HepG2 (cell line): ENCODE data around the gene AGBL2. TPM values are rescaled to one million over a fixed set of nuclear protein-coding genes. Genes with fewer than 3 reads are reported as not detected.
A peak's percentile ranks its signal among the peaks of the same experiment; 100 is the strongest.

Experiments
- ARHGAP35 ChIP-seq: sonication (generic); formaldehyde crosslinking; IDR thresholded peaks from 2 replicates; pipeline ENCODE4 v1.9.0; 2022; ENCODE audit warnings: mild to moderate bottlenecking, inconsistent platforms, moderate library complexity, missing genetic modification reagents, borderline replicate concordance
- FOXK2 ChIP-seq: fragments of 450-650 bp; IDR thresholded peaks from 2 replicates; pipeline ENCODE4 v1.6.1; 2016
- FOXP1 ChIP-seq, 2 experiments: fragments of 450-650 bp in 1 of 2; IDR thresholded peaks; 2 replicates each; pipeline ENCODE4 v1.6.1; 2017 to 2018; ENCODE audit warnings: antibody characterized with exemption in 1 of 2
- KLF11 ChIP-seq: IDR thresholded peaks from 2 replicates; pipeline ENCODE4 v1.6.1; 2016; ENCODE audit warnings: missing compliant biosample characterization
- MBD4 ChIP-seq: IDR thresholded peaks from 2 replicates; pipeline ENCODE4 v1.6.1; 2012; ENCODE audit warnings: low read length, inconsistent platforms, borderline replicate concordance
- MBNL3 ChIP-seq: fragments of 250-450 bp; sonication (Bioruptor Pico); conservative IDR thresholded peaks from 2 replicates; pipeline ENCODE4 v1.8.0; 2022; ENCODE audit warnings: mild to moderate bottlenecking, inconsistent platforms
- MED13 ChIP-seq: sonication (generic); formaldehyde crosslinking; IDR thresholded peaks from 2 replicates; pipeline ENCODE4 v1.5.0; 2020; ENCODE audit warnings: missing genetic modification reagents
- MTA1 ChIP-seq: sonication (generic); formaldehyde crosslinking; IDR thresholded peaks from 2 replicates; pipeline ENCODE4 v1.4.0; 2020; ENCODE audit warnings: missing genetic modification reagents, mild to moderate bottlenecking, borderline replicate concordance
- MTF2 ChIP-seq: sonication (generic); formaldehyde crosslinking; IDR thresholded peaks from 2 replicates; pipeline ENCODE4 v1.5.0; 2020; ENCODE audit warnings: missing genetic modification reagents, borderline replicate concordance
- NCOR1 ChIP-seq: fragments of 200-600 bp; sonication (generic); IDR thresholded peaks from 2 replicates; pipeline ENCODE4 v1.7.0; 2017; ENCODE audit warnings: antibody characterized with exemption, low read length, borderline replicate concordance
- NFIC ChIP-seq: IDR thresholded peaks from 2 replicates; pipeline ENCODE4 v1.6.1; 2012; ENCODE audit warnings: mild to moderate bottlenecking, low read length, inconsistent platforms
- NFRKB ChIP-seq: fragments of 450-650 bp; IDR thresholded peaks from 2 replicates; pipeline ENCODE4 v1.6.1; 2017
- RARA ChIP-seq: IDR thresholded peaks from 2 replicates; pipeline ENCODE4 v1.6.1; 2016; ENCODE audit warnings: missing genetic modification reagents, missing compliant biosample characterization
- SMARCE1 ChIP-seq: fragments of 450-650 bp; IDR thresholded peaks from 2 replicates; pipeline ENCODE4 v1.6.1; 2017; ENCODE audit warnings: borderline replicate concordance
- SPEN ChIP-seq: sonication (generic); formaldehyde crosslinking; IDR thresholded peaks from 2 replicates; pipeline ENCODE4 v1.5.1; 2020; ENCODE audit warnings: low read depth, mild to moderate bottlenecking, missing genetic modification reagents
- TAF1 ChIP-seq: sonication (generic); formaldehyde crosslinking; IDR thresholded peaks from 2 replicates; pipeline ENCODE4 v1.4.0; 2020; ENCODE audit warnings: missing genetic modification reagents
- U2AF2 ChIP-seq: fragments of 200-400 bp; formaldehyde crosslinking; IDR thresholded peaks from 2 replicates; pipeline ENCODE4 v1.6.1; 2017; ENCODE audit warnings: low read depth, mild to moderate bottlenecking, low read length
- ZNF180 ChIP-seq: sonication (generic); formaldehyde crosslinking; IDR thresholded peaks from 2 replicates; pipeline ENCODE4 v1.4.0; 2020; ENCODE audit warnings: low read depth, missing genetic modification reagents, borderline replicate concordance
- ZNF549 ChIP-seq: sonication (generic); formaldehyde crosslinking; IDR thresholded peaks from 2 replicates; pipeline ENCODE4 v1.5.0; 2020; ENCODE audit warnings: missing genetic modification reagents
- ZNF598 ChIP-seq: sonication (generic); formaldehyde crosslinking; IDR thresholded peaks from 2 replicates; pipeline ENCODE4 v1.5.1; 2020; ENCODE audit warnings: mild to moderate bottlenecking, missing genetic modification reagents, borderline replicate concordance
- ZNF746 ChIP-seq: sonication (generic); formaldehyde crosslinking; IDR thresholded peaks from 2 replicates; pipeline ENCODE4 v1.8.0; 2022; ENCODE audit warnings: mild to moderate bottlenecking, missing genetic modification reagents
- ZNF768 ChIP-seq: sonication (generic); formaldehyde crosslinking; IDR thresholded peaks from 2 replicates; pipeline ENCODE4 v1.4.0; 2020; ENCODE audit warnings: missing genetic modification reagents
- ZNF790 ChIP-seq: sonication (generic); formaldehyde crosslinking; IDR thresholded peaks from 2 replicates; pipeline ENCODE4 v1.8.0; 2022; ENCODE audit warnings: missing genetic modification reagents, mild to moderate bottlenecking, borderline replicate concordance
- ZNF839 ChIP-seq: sonication (generic); formaldehyde crosslinking; IDR thresholded peaks from 2 replicates; pipeline ENCODE4 v1.4.0; 2020; ENCODE audit warnings: missing genetic modification reagents, mild to moderate bottlenecking, borderline replicate concordance
- ZSCAN5A ChIP-seq: sonication (generic); formaldehyde crosslinking; IDR thresholded peaks from 2 replicates; pipeline ENCODE4 v1.8.0; 2022; ENCODE audit warnings: mild to moderate bottlenecking, missing genetic modification reagents, borderline replicate concordance
- polyA plus RNA-seq, 8 experiments: library from polyadenylated mRNA; depleted of rRNA in 3 of 8; stranded (reverse) in 7 of 8; unstranded in 1 of 8; fragments of >200 nt; fragmentation: Illumina TruSeq in 4 of 8; extraction: Trizol in 4 of 8; gene quantifications; 2 replicates each; pipeline versions ENCODE4 v1.2.1 to v1.2.3, GENCODE V29; 2011 to 2016; ENCODE audit warnings: low read depth in 4 of 8, missing spikeins in 1 of 8, mixed read lengths in 1 of 8; ENCODE audit not compliant: insufficient read depth in 1 of 8
- total RNA-seq, 5 experiments: library from RNA; depleted of rRNA; stranded (reverse); fragments of >200 nt; fragmentation: Illumina TruSeq; extraction: Trizol; gene quantifications; 2 replicates each; pipeline ENCODE4 v1.2.3, GENCODE V29; 2016; ENCODE audit warnings: low read depth in 1 of 5
- TF ChIP-seq, protein P1 (sequence below): sonication (generic); formaldehyde crosslinking; IDR thresholded peaks from 2 replicates; pipeline ENCODE4 v1.8.0; 2023; ENCODE audit warnings: mild to moderate bottlenecking, missing genetic modification reagents
- TF ChIP-seq, protein P2 (sequence below): sonication (generic); formaldehyde crosslinking; IDR thresholded peaks from 2 replicates; pipeline ENCODE4 v1.4.0; 2020; ENCODE audit warnings: missing genetic modification reagents
- TF ChIP-seq, protein P3 (sequence below): sonication (generic); formaldehyde crosslinking; conservative IDR thresholded peaks from 2 replicates; pipeline ENCODE4 v1.8.0; 2022; ENCODE audit warnings: mild to moderate bottlenecking, moderate library complexity, missing genetic modification reagents

AGBL2 gene
- total and polyA plus RNA-seq, 2 of the 13 experiments (the other 11 are each of a cell fraction or from before 2014, with no cell fraction given), result 1.6 to 5.7 TPM

- TF ChIP-seq, protein P1, sequence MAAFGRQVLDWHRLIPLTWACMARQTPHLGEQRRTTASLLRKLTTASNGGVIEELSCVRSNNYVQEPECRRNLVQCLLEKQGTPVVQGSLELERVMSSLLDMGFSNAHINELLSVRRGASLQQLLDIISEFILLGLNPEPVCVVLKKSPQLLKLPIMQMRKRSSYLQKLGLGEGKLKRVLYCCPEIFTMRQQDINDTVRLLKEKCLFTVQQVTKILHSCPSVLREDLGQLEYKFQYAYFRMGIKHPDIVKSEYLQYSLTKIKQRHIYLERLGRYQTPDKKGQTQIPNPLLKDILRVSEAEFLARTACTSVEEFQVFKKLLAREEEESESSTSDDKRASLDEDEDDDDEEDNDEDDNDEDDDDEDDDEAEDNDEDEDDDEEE (CRISPR knock-in tag), result 0 out of 2 replicates have a peak, but pooled peaks have one; percentile 26
- TF ChIP-seq FOXK2 (no peak), ZNF598 (CRISPR knock-in tag) (0 out of 2 replicates have a peak, but pooled peaks have one; percentile 32), MTF2 (CRISPR knock-in tag) (no peak), ZSCAN5A (CRISPR knock-in tag) (peak; percentile 88), FOXP1 (IDR thresholded peaks at IDR 0.05) (no peak), FOXP1 (CRISPR knock-in tag; IDR thresholded peaks at IDR 0.05) (no peak), U2AF2 (no peak), MTA1 (peak; percentile 61; the same call in 1 of the 2 replicates), ZNF180 (CRISPR knock-in tag) (0 out of 2 replicates have a peak, but pooled peaks have one; percentile 33), NFIC (no peak), SPEN (CRISPR knock-in tag) (peak; percentile 73), MBD4 (no peak), TAF1 (CRISPR knock-in tag) (peak; percentile 99), ARHGAP35 (CRISPR knock-in tag) (peak; percentile 19; the same call in 1 of the 2 replicates), NFRKB (no peak), RARA (CRISPR knock-in tag) (no peak), ZNF790 (CRISPR knock-in tag) (no peak; the same call in 1 of the 2 replicates), NCOR1 (peak; percentile 41; the same call in 1 of the 2 replicates), MBNL3 (no peak), ZNF839 (CRISPR knock-in tag) (peak; percentile 94; the same call in 1 of the 2 replicates), MED13 (CRISPR knock-in tag) (no peak), ZNF746 (CRISPR knock-in tag) (peak; percentile 75), KLF11 (0 out of 2 replicates have a peak, but pooled peaks have one; percentile 33), ZNF549 (CRISPR knock-in tag) (no peak), SMARCE1 (no peak), ZNF768 (CRISPR knock-in tag) (peak; percentile 70)
- TF ChIP-seq, protein P2, sequence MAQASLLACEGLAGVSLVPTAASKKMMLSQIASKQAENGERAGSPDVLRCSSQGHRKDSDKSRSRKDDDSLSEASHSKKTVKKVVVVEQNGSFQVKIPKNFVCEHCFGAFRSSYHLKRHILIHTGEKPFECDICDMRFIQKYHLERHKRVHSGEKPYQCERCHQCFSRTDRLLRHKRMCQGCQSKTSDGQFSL (CRISPR knock-in tag), result no peak
- TF ChIP-seq, protein P3, sequence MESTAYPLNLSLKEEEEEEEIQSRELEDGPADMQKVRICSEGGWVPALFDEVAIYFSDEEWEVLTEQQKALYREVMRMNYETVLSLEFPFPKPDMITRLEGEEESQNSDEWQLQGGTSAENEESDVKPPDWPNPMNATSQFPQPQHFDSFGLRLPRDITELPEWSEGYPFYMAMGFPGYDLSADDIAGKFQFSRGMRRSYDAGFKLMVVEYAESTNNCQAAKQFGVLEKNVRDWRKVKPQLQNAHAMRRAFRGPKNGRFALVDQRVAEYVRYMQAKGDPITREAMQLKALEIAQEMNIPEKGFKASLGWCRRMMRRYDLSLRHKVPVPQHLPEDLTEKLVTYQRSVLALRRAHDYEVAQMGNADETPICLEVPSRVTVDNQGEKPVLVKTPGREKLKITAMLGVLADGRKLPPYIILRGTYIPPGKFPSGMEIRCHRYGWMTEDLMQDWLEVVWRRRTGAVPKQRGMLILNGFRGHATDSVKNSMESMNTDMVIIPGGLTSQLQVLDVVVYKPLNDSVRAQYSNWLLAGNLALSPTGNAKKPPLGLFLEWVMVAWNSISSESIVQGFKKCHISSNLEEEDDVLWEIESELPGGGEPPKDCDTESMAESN (CRISPR knock-in tag), result peak; percentile 97
These were observed 72.9 kb downstream of the AGBL2 start, which contains the start of gene MTCH2 (continued) for GRCh38 chr11:47642099-47642855.
